ENCODE results near the gene SMG6.

SMG6 gene

DNA sequence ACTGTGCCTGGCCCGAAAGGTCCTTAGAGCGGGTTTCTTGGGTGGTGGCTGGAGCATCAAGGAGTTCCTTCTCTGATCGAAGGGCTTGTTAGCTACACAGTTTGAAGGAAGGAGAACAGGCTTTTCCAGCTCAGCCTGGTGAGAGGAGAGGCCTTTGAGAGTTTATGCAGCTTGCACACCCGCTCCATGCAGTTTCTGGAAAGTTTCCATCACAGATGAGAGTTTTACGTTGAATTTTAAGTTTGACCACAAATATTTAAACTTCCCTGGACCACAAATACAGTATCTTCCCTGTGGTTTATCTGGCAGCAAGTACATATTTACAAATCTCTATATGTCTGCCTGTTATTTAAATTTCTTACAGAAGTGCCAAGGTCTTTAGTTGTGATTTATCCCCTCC is 191.9 kb downstream of the SMG6 start:
- CTCF ChIA-PET: interaction anchor here (0.9 to 4.7 kb wide), 6 partner anchors 10 to 171 kb away, joined by 3 to 20 read pairs (median 4); no protein-coding TSS in a partner anchor
- POLR2A ChIA-PET: no interaction called here
- TF ChIP-seq, protein P1, sequence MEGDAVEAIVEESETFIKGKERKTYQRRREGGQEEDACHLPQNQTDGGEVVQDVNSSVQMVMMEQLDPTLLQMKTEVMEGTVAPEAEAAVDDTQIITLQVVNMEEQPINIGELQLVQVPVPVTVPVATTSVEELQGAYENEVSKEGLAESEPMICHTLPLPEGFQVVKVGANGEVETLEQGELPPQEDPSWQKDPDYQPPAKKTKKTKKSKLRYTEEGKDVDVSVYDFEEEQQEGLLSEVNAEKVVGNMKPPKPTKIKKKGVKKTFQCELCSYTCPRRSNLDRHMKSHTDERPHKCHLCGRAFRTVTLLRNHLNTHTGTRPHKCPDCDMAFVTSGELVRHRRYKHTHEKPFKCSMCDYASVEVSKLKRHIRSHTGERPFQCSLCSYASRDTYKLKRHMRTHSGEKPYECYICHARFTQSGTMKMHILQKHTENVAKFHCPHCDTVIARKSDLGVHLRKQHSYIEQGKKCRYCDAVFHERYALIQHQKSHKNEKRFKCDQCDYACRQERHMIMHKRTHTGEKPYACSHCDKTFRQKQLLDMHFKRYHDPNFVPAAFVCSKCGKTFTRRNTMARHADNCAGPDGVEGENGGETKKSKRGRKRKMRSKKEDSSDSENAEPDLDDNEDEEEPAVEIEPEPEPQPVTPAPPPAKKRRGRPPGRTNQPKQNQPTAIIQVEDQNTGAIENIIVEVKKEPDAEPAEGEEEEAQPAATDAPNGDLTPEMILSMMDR (IDR thresholded peaks at IDR 0.05; ENCODE audit: control extremely low read depth, extremely low read depth, low read depth, missing control alignments): no peak
- no peak for DNase-seq (ENCODE audit: extremely low spot score)

DNA sequence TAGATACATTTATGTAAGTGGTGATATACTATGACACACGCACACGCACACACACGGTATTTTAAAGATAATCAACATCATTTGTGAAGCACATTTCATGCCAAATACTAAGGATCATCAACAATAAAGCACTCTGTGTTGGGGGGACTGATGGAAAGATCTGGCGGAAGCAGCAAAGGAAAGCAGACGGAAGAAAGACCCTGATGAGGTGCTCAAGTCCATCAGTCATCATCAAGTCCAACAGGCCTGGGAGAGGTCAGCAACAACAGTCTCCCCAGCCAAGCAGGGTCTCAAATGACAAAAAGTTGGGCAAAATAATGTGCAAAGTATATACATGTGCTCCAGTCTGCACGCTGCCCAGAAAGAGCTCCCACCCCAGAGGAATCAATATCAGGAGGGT is 193.1 kb downstream of the SMG6 start:
- CTCF ChIA-PET: interaction anchor here (1.0 to 4.7 kb wide), 9 partner anchors 11 to 172 kb away, joined by 3 to 20 read pairs (median 4); partner anchors contain the start of gene HIC1
- no peak for DNase-seq (ENCODE audit: extremely low spot score)
- TF ChIP-seq, protein P1 (IDR thresholded peaks at IDR 0.05; ENCODE audit: control extremely low read depth, extremely low read depth, low read depth, missing control alignments): no peak
- POLR2A ChIA-PET: no interaction called here

DNA sequence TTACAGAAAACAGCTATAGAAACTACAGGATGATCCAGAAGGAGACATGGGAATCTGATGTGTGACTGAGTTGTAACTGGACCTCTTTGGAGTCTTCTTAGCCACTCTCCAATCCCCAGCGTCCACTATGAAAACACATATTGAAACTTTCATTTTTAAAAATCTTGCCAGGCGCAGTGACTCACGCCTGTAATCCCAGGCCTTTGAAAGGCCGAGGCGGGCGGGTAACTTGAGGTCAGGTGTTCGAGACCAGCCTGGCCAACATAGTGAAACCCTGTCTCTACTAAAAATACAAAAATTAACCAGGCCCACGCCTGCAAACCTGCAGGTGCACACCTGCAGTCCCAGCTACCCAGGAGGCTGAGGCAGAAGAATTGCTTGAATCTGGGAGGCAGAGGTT is 195.4 kb downstream of the SMG6 start:
- POLR2A ChIA-PET: no interaction called here
- CTCF ChIA-PET: interaction anchor here (1.5 to 1.7 kb wide), 2 partner anchors 14 to 136 kb away, joined by 4 read pairs; no protein-coding TSS in a partner anchor
- DNase-seq (ENCODE audit: extremely low spot score): no peak
- TF ChIP-seq, protein P1 (IDR thresholded peaks at IDR 0.05; ENCODE audit: control extremely low read depth, extremely low read depth, low read depth, missing control alignments): no peak

DNA sequence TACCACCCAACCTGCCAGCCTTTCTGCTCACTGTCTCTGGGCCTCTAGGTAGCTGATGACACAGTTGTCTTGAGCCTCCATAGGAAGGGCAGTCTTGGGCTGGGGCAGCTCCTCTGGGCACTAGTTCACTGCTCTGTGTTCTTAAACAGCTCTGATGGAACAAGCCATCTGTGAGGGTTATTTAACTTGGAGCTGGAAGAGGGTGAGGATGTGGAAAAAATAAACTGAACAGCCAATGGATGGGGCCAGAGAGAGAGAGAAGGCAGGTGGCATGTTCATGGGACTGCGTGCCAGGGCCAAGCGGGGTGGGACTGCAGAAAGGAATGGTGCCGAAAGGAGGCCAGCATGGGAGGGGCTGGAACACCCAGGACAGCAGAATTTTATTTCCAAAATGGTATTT is 196.1 kb downstream of the SMG6 start:
- no peak for DNase-seq (ENCODE audit: extremely low spot score)
- ChIA-PET POLR2A (no interaction called here), CTCF (interaction anchor here (1.0 to 1.7 kb wide), 4 partner anchors 11 to 137 kb away, joined by 3 to 5 read pairs (median 4); no protein-coding TSS in a partner anchor)
- TF ChIP-seq, protein P1 (IDR thresholded peaks at IDR 0.05; ENCODE audit: control extremely low read depth, extremely low read depth, low read depth, missing control alignments): no peak

DNA sequence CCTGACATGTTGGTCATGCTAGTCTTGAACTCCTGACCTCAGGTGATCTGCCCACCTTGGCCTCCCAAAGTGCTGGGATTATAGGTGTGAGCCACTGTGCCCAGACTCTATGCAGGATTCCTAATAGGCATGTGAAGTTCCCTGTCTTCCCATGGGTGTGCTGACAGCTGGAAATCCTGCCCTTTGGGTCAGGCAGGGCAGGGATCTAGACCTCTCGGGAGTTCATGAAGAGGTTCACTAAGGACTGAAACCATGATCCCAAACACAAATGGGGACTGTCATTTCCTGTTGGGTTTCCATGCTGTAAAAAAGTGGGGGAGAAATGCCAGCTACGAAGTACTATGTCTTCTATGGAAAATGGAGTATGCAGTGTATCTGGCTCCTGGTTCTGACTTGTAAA is 196.5 kb downstream of the SMG6 start:
- CTCF ChIA-PET: interaction anchor here (1.0 to 1.7 kb wide), 4 partner anchors 12 to 137 kb away, joined by 3 to 5 read pairs (median 4); no protein-coding TSS in a partner anchor
- TF ChIP-seq, protein P1 (IDR thresholded peaks at IDR 0.05; ENCODE audit: control extremely low read depth, extremely low read depth, low read depth, missing control alignments): no peak
- POLR2A ChIA-PET: no interaction called here
- no peak for DNase-seq (ENCODE audit: extremely low spot score)

DNA sequence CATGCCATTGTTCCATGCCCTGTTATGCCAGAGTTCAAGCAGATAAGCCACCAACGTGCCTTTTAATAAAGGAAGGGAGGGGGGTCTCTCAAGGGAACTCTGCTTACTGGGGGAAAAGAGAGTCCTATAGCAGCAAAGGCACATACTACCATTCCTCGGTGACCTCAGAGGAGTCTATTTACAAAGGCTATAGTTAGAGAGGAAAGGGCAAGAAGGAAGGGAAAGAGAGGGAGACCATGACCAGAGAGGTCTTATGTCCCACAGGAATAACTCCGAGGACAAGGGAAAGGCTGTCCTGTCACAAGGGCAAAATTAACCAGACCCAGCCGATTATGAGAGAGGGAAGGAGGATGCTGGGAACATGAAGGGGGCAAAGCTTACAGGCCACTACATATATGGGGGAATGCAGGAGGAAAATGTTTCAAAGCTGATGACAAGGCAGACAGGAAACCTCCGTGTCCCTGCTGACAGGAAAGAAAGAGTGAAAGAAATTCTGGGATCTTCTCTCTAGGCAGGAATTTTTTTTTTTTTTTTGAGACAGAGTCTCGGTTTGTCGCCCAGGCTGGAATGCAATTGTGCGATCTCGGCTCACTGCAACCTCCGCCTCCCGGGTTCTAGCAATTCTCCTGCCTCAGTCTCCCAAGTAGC is 197.2 kb downstream of the SMG6 start:
- ChIA-PET CTCF (interaction anchor here (1.0 to 1.3 kb wide), 5 partner anchors 12 to 116 kb away, joined by 3 to 5 read pairs (median 4); no protein-coding TSS in a partner anchor), POLR2A (no interaction called here)
- DNase-seq (ENCODE audit: extremely low spot score): no peak
- TF ChIP-seq, protein P1 (IDR thresholded peaks at IDR 0.05; ENCODE audit: control extremely low read depth, extremely low read depth, low read depth, missing control alignments): no peak

Data from GM10248 (cell line).